Right forelimb (tissue), 1 donor: ENCODE results near the gene ARMH4.
"Not testable (repeated sequence)": the region's sequence is repeated elsewhere in the genome, so short reads cannot be mapped to it uniquely, and the experiment has no call there.

ENCODE experiments used
- DNase-seq: peaks from one replicate; pipeline ENCODE4 v3.0.0-alpha.2; 2018

ARMH4 gene

GRCh38 chr14:58143106-58143505 is 8.9 kb downstream of the ARMH4 start:
- DNase-seq: no peak

GRCh38 chr14:58141893-58142292 is 10.1 kb downstream of the ARMH4 start:
- no peak for DNase-seq

DNA sequence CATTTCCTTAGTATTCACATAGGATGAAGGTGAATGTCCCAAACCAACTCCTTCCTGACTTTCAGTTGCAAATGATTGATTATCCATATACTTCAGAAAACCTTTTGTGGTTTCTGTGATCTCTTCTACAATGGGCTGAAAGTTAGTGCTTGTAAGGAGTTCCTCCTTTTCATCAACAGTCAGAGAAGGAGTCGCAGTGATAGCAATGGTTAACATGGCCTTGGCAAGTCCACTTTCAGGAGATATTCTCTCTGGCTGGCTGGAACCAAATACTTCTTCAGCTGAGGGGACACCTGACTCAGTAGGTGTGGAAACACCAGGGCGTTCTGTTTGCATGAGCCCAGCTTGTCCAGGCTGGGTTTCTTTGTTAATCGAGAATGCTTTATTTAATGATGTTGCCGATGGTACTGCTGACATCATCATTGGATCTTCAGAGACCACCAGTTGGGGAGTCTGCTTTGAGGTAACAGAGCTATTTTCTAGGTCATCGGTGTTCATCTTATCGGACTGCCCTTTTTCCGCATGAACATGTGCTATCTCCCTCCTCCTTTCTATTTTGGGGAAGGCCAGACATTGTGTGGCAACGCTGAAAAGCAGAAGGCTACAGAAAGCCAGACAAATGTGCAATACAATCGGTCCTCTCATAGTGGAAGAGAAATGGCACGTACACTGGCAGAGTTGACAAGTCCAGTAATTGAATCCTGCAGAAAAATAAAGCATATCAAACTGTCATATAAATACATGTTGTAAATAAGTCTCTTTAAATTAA is 13.1 kb downstream of the ARMH4 start:
- DNase-seq: no peak

DNA sequence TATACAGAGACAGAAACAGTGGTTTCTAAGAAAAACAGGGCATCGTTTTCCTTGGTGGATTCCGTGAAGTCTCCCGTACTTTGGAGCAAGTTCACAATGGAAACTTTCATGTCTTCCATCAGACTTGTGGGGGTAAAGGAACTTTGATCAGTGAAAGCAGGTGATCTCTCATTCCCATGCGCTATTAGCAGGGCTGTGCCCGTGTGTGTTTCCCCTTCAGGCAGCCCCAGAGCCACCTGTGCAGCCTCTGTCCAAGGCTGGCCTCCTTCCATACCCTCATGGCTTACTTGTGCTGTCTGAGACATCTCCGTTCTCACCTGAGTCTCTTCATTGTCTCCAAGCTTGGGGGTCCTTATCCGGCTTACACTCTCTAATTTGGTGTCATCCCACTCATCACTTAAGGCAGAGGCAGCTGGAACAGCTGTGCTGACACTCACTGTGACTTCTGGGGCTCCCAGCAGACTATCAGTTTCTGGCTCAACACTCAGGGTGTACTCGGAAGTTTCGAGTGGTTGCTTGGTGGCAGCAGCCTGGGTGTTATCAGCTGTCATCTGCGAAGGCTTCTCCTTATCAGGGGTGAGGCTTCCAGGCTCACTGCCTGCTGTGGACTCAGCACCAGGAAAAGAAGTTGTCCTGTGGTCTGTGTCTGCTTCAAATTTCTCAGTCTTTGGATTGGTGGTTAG is 13.8 kb downstream of the ARMH4 start:
- DNase-seq: no peak

- no peak for DNase-seq
Observed at GRCh38 chr14:58133739-58134138, 18.3 kb downstream of the ARMH4 start.

GRCh38 chr14:58131386-58131785 is 20.6 kb downstream of the ARMH4 start:
- no peak for DNase-seq

DNA sequence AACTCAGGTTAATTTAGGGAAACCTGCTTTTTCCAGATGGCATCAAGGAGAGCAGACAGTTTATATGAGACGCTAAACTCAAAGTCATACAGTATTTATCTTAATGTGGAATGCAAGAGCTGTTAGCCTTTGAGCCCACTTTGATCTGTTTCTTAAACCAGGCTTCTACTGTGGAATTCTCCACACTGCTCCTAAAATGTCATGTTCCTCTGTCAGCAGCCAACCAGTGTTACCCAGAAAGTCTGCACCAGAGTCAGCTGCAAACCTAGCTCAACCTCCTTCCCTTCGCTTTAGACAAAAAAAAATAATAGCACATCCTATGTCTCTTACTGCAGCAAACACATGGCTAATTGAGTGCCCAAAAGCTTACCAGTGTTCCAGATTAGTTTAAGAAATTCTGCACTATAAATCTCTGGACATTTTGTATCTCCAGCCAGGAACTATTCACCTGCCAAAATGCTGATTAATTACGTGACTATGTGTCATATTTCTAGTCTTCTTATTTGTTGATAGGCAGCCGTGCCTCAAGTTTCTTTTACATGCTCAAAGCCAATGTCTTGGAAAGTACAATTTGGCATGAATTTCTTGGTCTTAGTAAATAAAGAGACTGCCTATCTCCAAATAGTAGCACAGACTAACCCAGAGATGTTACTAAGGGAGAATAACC is 21.8 kb downstream of the ARMH4 start:
- DNase-seq: no peak

DNA sequence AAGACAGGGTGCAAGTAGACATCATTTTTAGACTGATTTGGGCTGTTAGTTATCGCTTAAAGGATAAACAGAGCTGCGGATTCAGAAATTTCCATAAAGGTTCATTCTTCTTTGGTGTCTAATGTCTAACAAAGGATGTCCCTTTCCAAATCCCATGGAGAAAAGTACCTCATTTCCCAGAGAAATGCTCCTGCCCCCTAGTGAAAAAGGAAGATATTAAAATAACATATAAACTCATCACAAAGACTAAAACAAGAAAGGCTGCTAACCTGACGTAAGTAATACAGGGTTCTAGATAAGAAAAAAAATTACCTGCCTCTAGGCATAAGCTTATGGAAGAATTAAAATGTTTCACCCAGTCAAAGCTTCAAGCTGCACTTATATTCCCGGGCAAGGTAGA is 22.8 kb downstream of the ARMH4 start:
- no peak for DNase-seq

DNA sequence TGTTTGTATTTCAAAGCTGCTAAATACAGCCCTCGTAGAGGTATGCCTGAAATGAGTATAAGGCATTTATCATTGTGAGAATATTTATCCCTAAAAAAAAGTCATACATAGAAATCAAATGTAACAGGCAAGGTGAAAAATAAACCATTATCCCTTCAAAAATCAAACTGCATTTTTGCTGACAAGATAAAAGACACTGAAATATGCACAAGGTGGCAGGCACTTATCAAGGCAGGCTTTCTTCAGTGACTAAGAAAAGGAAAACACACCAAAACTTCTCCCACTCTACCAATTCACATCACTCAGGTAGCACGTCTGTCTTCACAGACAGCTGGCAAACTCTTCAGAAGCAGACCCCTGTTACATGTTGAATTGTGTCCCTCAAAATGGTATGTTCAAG is 23.6 kb downstream of the ARMH4 start:
- DNase-seq: no peak

DNA sequence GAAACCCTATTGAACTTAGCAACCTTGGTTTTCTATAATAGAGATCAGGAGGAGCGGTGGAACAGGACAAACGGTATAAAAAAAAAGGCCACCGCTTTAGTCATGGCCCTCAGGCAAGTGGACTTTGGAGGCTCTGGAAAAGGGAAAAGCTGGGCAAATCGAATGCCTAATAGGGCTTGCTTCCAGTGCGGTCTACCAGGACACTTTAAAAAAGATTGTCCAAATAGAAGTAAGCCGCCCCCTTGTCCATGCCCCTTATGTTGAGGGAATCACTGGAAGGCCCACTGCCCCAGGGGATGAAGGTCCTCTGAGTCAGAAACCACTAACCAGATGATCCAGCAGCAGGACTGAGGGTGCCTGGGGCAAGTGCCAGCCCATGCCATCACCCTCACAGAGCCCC is 29.5 kb downstream of the ARMH4 start:
- DNase-seq: not testable (repeated sequence)

DNA sequence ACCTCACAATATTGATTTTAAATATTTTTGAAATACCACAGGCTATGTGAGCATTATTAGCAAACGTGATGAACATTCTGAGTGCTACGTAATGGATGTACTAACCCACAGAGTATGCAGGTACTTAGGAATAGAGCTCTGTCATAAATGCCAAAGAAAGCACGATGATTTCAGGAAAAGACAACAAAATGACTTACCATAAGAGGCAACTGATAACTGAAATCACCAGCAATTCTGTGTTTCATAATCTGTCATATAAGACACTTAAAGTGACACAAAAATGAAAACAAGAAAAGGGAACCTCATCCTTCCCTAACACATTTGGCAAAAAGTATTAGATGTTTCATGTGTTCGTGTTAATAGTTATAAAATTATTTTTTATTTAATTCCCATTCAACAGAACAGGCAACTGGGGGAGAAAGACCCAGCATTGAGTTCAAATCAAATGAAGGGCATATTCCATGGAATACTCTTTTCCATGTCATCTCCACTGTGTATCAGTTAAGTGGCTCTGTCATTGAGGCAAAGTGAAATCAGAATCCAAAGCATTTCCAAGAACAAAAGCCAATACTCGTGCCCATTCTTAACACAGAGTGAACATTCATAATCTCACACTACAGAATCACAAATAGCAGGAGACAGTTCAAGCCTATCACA is 30.4 kb downstream of the ARMH4 start:
- DNase-seq: no peak

DNA sequence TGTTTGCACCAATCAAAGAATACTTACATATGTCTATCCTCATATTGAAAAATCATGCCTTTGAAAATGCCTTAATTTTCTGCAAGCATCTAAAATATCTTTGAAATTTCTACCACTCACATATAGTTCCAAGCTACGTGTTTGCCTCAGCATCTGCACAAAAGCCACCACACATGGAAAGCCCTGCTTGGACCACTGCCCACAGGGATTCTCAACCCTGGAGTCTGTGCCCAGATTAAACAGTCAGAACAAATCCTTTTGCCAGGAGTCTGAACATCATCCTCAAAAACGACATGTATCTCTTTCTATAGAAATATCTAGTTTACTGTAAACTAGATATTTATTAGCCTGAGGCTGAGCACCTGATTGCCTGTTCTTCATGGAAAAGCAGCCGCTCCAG is 32.6 kb downstream of the ARMH4 start:
- no peak for DNase-seq

GRCh38 chr14:58118097-58118815 is 33.8 kb downstream of the ARMH4 start:
- no peak for DNase-seq

- no peak for DNase-seq
Observed at GRCh38 chr14:58109744-58110143, 42.3 kb downstream of the ARMH4 start.

- no peak for DNase-seq
Observed at GRCh38 chr14:58108717-58109116, 43.3 kb downstream of the ARMH4 start.

GRCh38 chr14:58107947-58108552 is 44.0 kb downstream of the ARMH4 start:
- no peak for DNase-seq

GRCh38 chr14:58107041-58107440 is 45.0 kb downstream of the ARMH4 start:
- DNase-seq: no peak

GRCh38 chr14:58106446-58106845 is 45.6 kb downstream of the ARMH4 start:
- no peak for DNase-seq

DNA sequence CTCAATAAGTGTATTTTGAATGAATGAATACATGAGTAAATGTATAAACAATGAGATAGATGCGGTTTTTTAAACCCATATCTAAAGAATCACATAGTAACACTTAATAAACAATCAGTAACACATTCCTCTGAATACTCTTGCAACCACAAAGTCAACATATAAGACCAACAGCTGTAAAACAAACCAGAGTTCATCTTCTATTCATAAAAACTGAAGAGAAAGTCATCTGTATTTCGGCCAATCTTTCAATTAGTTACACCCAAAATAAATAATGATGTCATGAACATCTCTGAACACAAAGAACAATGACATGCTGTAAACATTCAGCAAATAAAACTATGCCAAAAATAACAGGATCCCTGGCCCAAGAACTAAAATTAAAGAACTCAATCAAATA is 47.2 kb downstream of the ARMH4 start:
- DNase-seq: no peak

DNA sequence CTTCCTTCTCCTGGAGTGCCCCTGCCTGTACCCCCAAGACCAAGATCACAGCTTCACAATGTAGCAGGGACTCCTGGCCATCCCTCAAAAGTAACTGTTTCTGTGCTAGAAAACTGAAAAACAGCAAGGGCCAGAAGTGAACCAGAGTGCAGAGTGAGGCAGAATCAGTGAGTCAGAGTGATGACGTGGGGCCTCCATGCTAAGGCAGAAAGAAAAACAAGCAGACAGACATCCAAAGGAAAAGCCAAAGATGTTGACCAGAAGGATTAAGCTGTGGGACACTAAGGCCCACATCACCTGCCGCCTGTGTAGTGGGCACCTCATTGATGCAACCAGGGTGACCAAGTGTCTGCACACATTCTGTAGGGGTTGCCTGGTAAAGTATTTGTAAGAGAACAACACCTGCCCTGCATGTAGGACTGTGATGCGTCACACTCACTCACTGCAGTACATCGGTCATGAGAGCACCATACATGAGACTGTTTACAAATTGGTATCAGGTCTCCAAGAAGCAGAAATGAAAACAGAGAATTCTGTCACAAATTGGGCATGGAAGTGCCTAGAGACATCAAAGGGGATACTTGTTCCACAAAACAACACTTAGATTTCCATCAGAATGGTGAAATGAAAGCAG is 51.2 kb downstream of the ARMH4 start:
- DNase-seq: no peak

DNA sequence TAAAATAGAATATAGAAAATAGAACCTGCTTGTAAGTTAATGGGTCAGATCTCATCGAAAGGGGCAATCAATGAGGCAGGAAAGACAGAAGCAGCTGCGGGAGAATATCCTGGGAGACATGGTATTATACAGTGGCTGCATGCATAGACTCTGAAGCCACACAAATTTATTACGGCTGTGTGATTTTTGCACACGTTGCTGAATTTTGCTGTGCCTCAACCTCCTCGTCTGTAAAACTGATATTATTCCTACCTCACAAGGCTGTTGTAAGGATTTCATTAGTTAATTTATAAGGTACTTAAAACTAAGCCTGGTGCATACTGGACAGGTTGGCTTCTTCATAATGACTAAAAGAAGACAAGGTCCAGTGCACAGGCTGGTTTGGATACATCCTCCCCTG is 52.3 kb downstream of the ARMH4 start:
- no peak for DNase-seq

DNA sequence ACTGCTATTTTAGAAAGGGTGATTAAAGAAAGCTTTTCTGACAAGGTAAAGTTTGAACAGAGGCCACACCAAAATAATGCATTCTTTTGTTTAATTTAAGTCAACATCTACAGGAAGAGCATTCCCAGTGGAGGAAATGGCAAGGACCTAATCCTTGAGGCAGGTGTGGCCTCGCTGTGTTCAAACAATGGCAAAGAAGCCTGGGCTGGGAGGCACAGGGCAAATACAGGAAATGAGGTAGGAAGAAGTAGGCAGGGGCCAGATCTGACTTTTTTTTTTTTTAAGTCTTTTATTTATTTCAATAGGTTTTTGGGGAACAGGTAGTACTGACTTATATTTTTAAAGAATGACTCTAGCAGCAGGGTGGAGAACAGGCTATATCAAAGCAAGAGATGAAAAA is 53.5 kb downstream of the ARMH4 start:
- DNase-seq: no peak
